G401 (cell line): ENCODE measurements around the gene NUBP1. TPM values are rescaled to one million over a fixed set of nuclear protein-coding genes. Genes with fewer than 3 reads are reported as not detected.
"Not testable (repeated sequence)": the region's sequence is repeated elsewhere in the genome, so short reads cannot be mapped to it uniquely, and the experiment has no call there.

Experiments used
- DNase-seq: peaks from one replicate; pipeline ENCODE4 v3.0.0-alpha.2; 2015; ENCODE audit warnings: low spot score
- in situ Hi-C: cut with HindIII; loops from 2 replicates; pipeline ENCODE4 v1.10.0; 2016; ENCODE audit warnings: low sequenced_read_pairs, mixed read lengths
- total RNA-seq: library from RNA; depleted of rRNA; stranded (reverse); fragments of >200 nt; shearing (Covaris generic); gene quantifications from 2 replicates; pipeline ENCODE4 v1.2.3, GENCODE V29; 2014; rRNA removed

Gene NUBP1
- total RNA-seq, 1 experiment from 2014 or later = 30.6 TPM

DNA sequence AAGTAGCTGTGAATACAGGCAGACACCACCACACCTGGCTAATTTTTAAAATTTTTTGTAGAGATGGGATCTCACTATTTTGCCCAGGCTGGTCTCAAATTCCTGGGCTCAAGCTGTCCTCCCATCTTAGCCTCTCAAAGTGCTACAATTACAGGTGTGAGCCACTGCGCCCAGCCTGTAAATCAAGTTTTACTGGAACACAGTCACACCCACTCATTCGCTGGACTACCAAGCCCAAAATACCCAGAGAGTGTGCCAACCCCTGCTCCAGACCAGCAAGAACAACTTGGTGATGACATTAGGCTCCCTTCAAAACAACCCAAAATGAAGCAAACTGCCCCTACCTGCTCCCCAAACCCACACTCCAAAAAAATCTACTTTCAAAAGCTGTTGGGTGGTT, 39.0 kb downstream of the NUBP1 start:
- no peak for DNase-seq
- in situ Hi-C loops = no loop called here

DNA sequence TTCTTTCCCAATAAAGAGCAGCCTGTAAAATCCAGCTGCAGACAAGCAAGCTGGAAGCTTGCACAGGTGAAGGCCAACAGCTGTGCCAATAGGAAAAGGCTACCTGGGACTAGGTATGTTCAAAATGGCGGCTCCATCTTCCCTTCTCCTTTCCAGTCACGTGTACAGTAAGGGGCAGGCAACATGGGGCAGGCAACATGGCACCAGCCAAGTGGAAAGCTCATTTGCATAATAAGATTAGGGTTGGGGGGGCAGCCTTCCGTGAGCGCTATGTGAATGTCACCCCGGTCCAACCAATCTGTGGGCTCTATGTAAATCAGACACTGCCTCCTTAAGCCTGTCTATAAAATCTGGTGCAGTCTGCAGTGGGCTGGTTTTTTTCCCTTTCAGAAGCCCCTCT, 43.7 kb downstream of the NUBP1 start:
- in situ Hi-C loops = no loop called here
- peak; percentile 4 for DNase-seq

DNA sequence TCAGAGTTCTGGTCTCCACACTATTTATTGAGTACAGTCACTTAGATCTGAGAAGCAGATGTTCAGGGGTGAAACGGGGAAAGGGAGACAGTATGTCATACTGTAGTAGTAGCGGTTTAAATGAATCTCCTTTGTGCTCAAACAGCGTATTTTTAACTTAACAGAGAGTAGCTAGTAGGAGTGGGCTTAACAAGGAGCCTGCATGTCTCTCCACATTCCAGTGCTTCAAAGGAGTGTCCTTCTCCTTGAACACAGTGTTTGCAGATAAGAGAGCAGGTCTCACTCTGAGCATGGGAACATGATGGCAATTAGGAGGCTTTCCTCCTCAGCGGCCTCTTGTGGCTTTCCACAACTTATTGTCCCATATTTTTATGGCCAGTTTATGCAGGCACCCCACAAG, 45.0 kb downstream of the NUBP1 start:
- in situ Hi-C loops, DNase-seq: not testable (repeated sequence)

DNA sequence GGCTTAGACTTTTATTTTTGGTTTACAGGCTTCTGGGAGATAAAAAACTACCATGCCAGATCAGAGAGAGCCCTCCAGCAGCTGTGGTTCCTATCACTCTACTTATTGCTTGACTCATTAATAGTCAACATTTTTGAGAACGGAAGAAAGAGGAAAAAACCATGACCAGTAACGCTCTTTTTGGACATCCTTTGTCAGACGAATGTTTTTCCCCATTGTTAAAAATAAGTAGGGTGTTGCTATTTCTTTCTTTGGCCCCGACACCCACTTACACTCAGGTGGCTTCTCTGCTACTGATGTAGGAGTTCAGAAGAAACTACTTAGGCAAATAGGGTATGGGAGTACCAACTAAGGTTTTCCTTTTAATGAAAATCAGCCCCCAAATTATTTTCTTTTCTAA, 47.4 kb downstream of the NUBP1 start:
- in situ Hi-C loops = no loop called here
- no peak for DNase-seq

DNA sequence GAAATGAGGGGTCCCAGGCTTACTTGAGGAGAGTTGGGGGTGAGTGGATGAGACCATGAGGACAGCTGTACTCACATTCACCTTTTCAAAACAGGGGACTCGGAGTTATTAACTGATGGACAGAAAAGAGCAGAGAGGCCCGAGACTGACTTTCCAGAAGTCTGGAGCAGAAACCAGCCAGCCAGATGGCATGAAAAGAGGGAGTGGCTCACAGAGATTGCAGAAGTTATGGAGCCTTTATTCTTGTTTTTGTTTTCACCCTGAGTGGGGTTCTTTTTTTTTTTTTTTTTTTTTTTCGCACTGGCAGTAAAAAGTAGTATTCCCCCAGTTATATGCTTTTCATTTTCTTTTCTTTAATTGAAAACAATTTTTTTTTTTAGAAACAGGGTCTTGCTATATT, 56.1 kb downstream of the NUBP1 start:
- in situ Hi-C loops = no loop called here
- DNase-seq = no peak

DNA sequence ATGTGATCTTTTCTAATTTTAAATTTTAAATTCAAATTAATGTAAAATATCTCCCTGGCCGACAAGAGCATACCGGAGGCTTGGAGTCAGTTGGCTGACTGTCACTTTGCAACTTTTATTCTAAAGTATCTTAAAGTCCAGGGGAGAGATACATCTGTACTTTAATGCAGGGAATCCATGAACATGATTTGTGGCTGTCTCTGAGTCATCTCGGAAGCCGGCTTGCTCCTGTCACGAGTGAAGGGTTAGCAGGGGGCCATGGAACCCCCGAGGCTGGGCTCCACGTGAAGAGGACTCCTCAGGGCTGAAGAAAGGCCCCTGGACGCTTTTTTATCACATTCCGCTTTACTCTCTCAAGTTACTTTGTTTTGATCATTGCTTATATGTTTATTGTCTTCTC, 61.7 kb downstream of the NUBP1 start:
- DNase-seq = no peak
- in situ Hi-C loops = no loop called here

DNA sequence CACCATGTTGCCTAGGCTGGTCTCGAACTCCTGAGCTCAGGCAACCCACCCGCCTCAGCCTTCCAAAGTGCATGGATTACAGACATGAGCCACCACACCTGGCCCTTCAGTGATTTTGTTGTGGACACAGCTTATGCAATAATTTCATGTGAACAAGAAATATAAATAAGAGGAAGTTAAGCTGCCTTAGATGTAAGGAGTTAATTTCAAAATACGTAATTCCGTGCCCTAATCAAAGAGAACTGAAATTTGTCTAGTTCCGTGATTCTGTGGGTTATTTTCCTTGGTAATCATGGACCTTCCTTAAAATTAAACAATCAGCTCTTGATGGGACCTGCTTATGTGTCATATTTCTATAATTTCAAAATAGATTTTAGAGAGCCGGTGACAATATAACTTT, 63.1 kb downstream of the NUBP1 start:
- no peak for DNase-seq
- in situ Hi-C loops = no loop called here

DNA sequence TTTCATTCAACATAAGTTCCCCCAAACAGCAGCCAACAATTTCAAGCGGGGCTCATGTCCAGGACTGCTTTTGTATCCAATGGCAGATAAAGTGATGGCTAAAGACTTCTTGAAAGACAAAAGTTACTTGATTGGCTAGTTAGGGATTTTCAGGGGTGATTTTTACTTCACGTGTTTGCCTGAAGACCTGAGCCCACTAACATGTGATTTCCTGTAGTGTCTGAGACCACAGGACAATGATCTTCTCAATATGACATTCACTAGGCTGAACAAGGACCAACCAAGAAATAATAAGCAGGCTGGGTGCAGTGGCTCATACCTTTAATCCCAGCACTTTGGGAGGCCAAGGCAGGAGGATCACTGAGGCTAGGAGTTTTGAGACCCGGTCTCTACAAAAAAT, 64.6 kb downstream of the NUBP1 start:
- in situ Hi-C loops = no loop called here

DNA sequence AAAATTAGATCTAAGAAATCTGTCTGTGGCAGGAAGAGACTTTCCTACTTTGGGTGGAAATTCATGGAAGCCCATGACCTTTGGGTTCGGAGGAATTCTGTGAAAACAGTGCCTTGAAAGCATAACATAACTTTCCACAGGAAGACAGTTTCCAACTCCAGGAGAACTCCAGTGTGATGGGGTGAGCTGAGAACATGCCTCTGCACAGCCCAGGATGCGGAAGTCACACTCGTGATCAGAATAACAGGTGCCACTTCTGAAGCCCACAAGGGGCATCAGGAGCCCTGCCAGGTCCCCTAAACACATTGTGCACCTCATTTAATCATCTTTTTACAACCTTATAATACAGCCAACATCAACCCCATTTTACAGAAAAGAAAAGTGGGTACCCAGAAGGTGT, 65.2 kb downstream of the NUBP1 start:
- in situ Hi-C loops = no loop called here
- DNase-seq = no peak

More for the DNA sequence above, 64.6 kb downstream of the NUBP1 start:
- no peak for DNase-seq

DNA sequence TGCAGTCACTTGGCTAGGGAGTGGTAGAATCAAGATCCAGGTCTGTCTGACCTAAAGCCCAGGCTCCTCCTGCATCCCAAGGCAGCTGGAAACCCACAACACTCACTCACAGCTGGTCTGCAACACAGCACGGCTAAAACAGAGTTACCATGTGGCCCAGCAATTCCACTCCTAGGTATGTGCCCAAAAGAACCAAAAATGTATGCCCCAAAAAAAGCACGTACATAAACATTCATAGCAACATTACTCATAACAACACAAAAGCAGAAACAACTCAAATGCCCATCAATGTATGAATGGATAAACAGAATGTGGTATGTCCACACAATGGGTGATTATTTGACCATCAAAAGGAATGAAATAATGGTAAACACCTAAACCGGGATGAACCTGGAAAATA, 66.1 kb downstream of the NUBP1 start:
- DNase-seq = no peak
- in situ Hi-C loops = no loop called here

DNA sequence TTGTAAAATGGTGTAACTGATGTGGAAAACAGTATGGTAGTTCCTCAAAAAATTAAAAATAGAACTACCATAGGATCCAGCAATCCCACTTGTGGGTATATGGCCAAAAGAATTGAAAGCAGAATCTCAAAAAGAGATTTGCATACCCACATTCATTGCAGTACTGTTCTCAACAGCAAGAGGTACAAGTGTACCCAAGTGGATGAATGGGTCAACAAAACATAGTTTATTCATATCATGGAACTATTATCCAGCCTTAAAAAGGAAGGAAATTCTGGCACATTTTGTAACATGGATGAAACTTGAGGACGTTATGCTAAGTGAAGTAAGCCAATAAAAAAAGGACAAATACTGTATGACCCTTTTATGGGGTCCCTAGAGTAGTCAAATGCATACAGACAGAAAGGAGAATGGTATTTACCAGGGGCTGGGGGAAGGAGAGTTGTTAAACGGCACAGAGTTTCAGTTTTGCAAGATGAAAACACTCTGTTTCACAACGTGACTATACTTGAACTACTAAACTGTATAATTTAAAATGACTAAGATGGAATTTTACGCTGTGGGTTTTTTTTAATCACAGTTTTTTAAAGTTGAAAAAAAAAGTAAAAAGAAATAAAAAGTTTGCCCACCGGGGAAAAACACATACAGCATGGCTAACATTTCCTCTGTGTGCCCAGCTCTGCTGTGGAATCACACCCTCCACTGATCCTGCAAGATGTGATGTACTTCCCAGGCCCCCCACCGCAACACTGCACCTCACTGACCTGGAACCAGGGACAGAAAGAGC, 68.9 kb downstream of the NUBP1 start:
- DNase-seq = no peak
- in situ Hi-C loops = no loop called here

DNA sequence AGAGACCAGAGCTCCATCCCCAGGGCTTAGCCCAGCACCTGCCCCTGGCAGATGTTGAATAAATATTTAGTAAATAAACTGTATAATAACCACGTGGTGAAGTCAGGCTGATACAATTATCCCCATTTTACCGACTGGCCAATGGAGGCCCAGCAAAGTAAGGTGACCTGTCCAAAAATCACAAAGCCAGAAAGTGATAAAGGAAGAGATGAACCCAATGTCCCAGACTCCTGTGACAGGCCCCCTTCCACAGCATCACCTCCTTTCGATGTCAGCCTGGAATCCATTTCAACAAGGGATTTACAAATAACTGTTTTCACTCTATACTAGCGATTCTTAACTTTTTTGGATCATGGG, 69.4 kb downstream of the NUBP1 start:
- in situ Hi-C loops = no loop called here
- no peak for DNase-seq

DNA sequence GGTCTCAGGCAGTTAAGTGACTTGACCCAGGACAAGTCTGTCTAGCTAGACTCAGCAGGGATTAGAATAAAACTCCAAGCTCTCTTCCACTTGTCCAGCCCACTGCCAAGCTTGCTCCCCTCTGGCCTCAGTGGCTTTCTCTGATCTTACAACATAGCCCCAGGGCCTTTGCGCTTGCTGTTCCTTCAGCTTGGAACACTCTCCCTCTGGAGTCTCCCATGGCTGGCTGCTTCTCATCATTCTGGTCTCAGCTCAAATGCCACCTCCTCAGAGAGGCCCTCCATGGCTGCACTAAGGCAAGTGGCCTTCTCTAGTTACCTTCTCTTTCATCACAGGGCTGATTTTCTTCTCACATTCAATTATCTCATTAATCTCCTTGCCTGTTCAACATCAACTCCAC, 73.9 kb downstream of the NUBP1 start:
- in situ Hi-C loops = no loop called here
- DNase-seq = no peak

DNA sequence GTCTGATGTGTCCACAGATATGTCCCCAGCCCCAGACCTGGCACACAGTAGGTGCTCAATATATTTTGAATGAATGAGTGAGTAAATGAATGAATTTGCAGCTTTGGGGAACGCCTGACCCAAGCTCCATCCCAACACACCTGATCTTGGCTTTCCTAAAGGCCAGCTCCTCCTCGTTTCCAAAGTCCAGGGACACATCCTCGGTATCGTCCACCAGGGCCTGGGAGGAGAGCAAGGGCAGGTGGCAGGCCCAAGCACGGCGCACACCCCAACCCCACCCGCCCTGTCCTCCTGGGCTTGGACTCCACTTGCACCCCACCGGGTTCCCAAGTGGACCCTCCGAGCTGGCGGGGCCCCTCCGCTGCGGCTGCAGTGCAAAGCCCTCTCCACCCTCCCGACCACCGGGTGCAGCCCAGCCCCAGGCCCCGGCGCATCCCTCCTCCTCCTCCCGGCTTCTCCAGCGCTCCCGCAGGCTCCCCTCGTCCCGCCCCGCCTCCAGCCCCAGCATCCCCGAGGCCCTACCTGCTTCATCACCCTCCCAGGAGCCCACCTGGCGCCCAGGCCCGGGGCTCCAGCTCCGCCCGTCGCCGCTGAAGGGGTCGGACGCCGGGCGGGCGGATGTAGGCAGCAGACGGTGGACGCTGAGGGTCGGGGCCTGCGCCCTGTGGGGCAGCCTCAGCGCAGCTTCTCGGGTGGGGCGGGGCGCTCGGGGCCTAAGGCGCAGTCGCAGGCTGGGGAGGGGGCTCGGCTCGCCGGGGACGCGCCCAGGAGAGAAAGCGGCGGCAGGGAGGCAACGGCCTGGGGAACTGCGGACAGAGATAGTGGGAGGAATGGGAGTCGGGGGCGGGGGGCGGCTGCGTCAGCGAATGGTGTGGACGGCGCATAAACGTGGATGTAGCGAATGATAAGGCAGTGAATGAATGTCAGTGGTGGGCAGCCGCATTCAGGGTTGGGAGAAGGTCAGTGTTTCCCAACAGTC, 74.6 kb downstream of the NUBP1 start, which contains the start of gene TVP23A:
TVP23A (minus strand) TSS at position 832 of the 979 bp plus-strand sequence; CDS start at position 531, 301 bp downstream.
- in situ Hi-C loops = no loop called here
- peak; percentile 34 for DNase-seq

Other genes starting within 250 kb of the NUBP1 start
- 3.3 and 6.3 TPM in 2 replicates for gene EMP2, start 163.2 kb upstream of the NUBP1 start, total RNA-seq
- not detected in 2 replicates for gene TEKT5, start 48.9 kb upstream of the NUBP1 start, total RNA-seq
- gene TVP23A, start 75.0 kb downstream of the NUBP1 start, total RNA-seq = not detected in 2 replicates
- gene CIITA, start 133.4 kb downstream of the NUBP1 start, total RNA-seq = not detected in 2 replicates
- 90.6 and 91.9 TPM in 2 replicates for gene DEXI, start 198.6 kb downstream of the NUBP1 start, total RNA-seq
- gene CLEC16A, start 200.7 kb downstream of the NUBP1 start, total RNA-seq = 15.6 and 16.6 TPM in 2 replicates